Trophoblast cell (in vitro differentiated cells and primary cell): ENCODE results near the gene KLF3.
A peak's percentile ranks its signal among the peaks of the same experiment; 100 is the strongest.
"Not testable (repeated sequence)": the region's sequence is repeated elsewhere in the genome, so short reads cannot be mapped to it uniquely, and the experiment has no call there.

ENCODE experiments used
- DNase-seq, 2 donors: peaks; one replicate each; pipeline ENCODE4 v3.0.0-alpha.2; 2016
- H2AFZ ChIP-seq: 2 replicates; pipeline ENCODE4 v1.6.1; 2013; ENCODE audit warnings: low read length, moderate library complexity, mild to moderate bottlenecking; ENCODE audit not compliant: insufficient read depth, poor library complexity
- H2AK5ac ChIP-seq: 2 replicates; pipeline ENCODE4 v1.6.1; 2013; ENCODE audit warnings: mild to moderate bottlenecking, low read length
- H2BK120ac ChIP-seq: 2 replicates; pipeline ENCODE4 v1.6.1; 2013; ENCODE audit warnings: low read length, mild to moderate bottlenecking, moderate library complexity; ENCODE audit not compliant: insufficient read depth, poor library complexity
- H2BK12ac ChIP-seq: 2 replicates; pipeline ENCODE4 v1.6.1; 2013; ENCODE audit warnings: mild to moderate bottlenecking, low read length, moderate library complexity
- H2BK5ac ChIP-seq: 2 replicates; pipeline ENCODE4 v1.6.1; 2013; ENCODE audit warnings: low read length, low read depth, moderate library complexity, mild to moderate bottlenecking; ENCODE audit not compliant: poor library complexity
- H3K14ac ChIP-seq: 2 replicates; pipeline ENCODE4 v1.6.1; 2013; ENCODE audit warnings: mild to moderate bottlenecking, low read length
- H3K18ac ChIP-seq: 2 replicates; pipeline ENCODE4 v1.6.1; 2013; ENCODE audit warnings: mild to moderate bottlenecking, low read length
- H3K23ac ChIP-seq: 2 replicates; pipeline ENCODE4 v1.6.1; 2013; ENCODE audit warnings: low read length
- H3K27ac ChIP-seq: 2 replicates; pipeline ENCODE4 v1.5.1; 2013; ENCODE audit warnings: low read depth, mild to moderate bottlenecking, inconsistent platforms, low read length, moderate library complexity
- H3K27me3 ChIP-seq: 2 replicates; pipeline ENCODE4 v1.6.1; 2013; ENCODE audit warnings: inconsistent platforms, mild to moderate bottlenecking, low read length, moderate library complexity; ENCODE audit not compliant: insufficient read depth
- H3K36me3 ChIP-seq, 2 experiments: 1 replicate in 1 of 2; 2 replicates in 1 of 2; pipeline ENCODE4 v1.6.1; 2013; ENCODE audit warnings: low read length in 2 of 2, mild to moderate bottlenecking in 2 of 2, moderate library complexity in 1 of 2; ENCODE audit not compliant: insufficient read depth in 2 of 2, control insufficient read depth in 1 of 2
- H3K4ac ChIP-seq: 2 replicates; pipeline ENCODE4 v1.6.1; 2013; ENCODE audit warnings: low read depth, mild to moderate bottlenecking, low read length, moderate library complexity
- H3K4me1 ChIP-seq, 2 experiments: 1 replicate in 1 of 2; 2 replicates in 1 of 2; pipeline ENCODE4 v1.6.1; 2013; ENCODE audit warnings: low read length in 2 of 2, mild to moderate bottlenecking in 2 of 2, moderate library complexity in 1 of 2; ENCODE audit not compliant: insufficient read depth in 2 of 2, control insufficient read depth in 1 of 2
- H3K4me2 ChIP-seq: 2 replicates; pipeline ENCODE4 v1.6.1; 2013; ENCODE audit warnings: inconsistent platforms, mild to moderate bottlenecking, low read length, moderate library complexity
- H3K4me3 ChIP-seq: 2 replicates; pipeline ENCODE4 v1.5.1; 2013; ENCODE audit warnings: mild to moderate bottlenecking, low read depth, low read length, inconsistent platforms
- H3K79me1 ChIP-seq: one replicate; pipeline ENCODE4 v1.6.1; 2013; ENCODE audit warnings: low read length
- H3K79me2 ChIP-seq: 2 replicates; pipeline ENCODE4 v1.6.1; 2013; ENCODE audit warnings: low read length, mild to moderate bottlenecking; ENCODE audit not compliant: control insufficient read depth, insufficient read depth, poor library complexity
- H3K9ac ChIP-seq: 2 replicates; pipeline ENCODE4 v1.6.1; 2013; ENCODE audit warnings: mild to moderate bottlenecking, low read length
- H3K9me3 ChIP-seq: 2 replicates; pipeline ENCODE4 v1.6.1; 2013; ENCODE audit warnings: low read depth, mild to moderate bottlenecking, control low read depth, inconsistent platforms, low read length; ENCODE audit not compliant: insufficient read depth
- H4K12ac ChIP-seq: 2 replicates; pipeline ENCODE4 v1.6.1; 2013; ENCODE audit warnings: low read depth, mild to moderate bottlenecking, low read length, moderate library complexity
- H4K8ac ChIP-seq: 2 replicates; pipeline ENCODE4 v1.6.1; 2013; ENCODE audit warnings: low read depth, mild to moderate bottlenecking, low read length, moderate library complexity
- H4K91ac ChIP-seq: one replicate; pipeline ENCODE4 v1.6.1; 2013; ENCODE audit warnings: low read depth, mild to moderate bottlenecking, low read length, moderate library complexity
- WGBS: extraction: QIAGEN DNeasy Blood & Tissue Kit; methylation state at CpG from one replicate; pipeline ENCODE4 v1.1.7; 2013; ENCODE audit warnings: missing lambda C conversion rate; ENCODE audit not compliant: insufficient read length, insufficient coverage; ENCODE audit errors: extremely low coverage; 5-methylcytosine and 5-hydroxymethylcytosine counted together

Gene KLF3

DNA sequence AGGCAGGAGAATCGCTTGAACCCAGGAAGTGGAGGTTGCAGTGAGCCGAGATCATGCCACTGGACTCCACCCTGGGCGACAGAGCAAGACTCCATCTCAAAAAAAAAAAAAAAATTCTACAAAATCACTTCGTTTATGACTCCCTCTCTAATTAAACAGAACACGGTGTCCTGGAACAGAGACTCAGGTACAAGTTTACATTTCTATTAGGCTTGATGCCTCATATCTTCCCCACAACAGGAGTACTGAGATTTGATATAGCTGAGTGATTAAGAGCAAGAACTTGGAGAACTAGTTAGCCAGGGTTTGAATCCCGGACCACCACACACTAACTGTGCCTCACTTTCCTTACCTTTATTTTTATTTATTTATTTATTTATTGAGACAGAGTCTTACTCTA lies 42.2 kb upstream of the KLF3 start:
- H3K14ac ChIP-seq, result no peak overlapping the region
- no peaks in the 10 kb centered on the region for H3K79me2 ChIP-seq
- no peak overlapping the region for H4K12ac ChIP-seq
- H3K27ac ChIP-seq, result no peak overlapping the region
- no peak overlapping the region for H2BK5ac ChIP-seq
- H4K91ac ChIP-seq, result no peak overlapping the region
- no peak overlapping the region for H3K4ac ChIP-seq
- H3K4me3 ChIP-seq, result no peak overlapping the region
- no peak overlapping the region for H4K8ac ChIP-seq
- no CpG with 5 or more reads among the region's 6 CpGs for WGBS
- peaks cover under 1% of the 10 kb centered on the region for H3K9me3 ChIP-seq
- H3K79me1 ChIP-seq, result no peaks in the 10 kb centered on the region
- no peak overlapping the region for H2AK5ac ChIP-seq
- no peak overlapping the region for H3K4me2 ChIP-seq
- no peaks in the 10 kb centered on the region for H3K36me3 ChIP-seq
- no peaks in the 10 kb centered on the region for H3K4me1 ChIP-seq
- no peak overlapping the region for H3K23ac ChIP-seq
- no peaks in the 10 kb centered on the region for H3K27me3 ChIP-seq
- no peak overlapping the region for H2BK120ac ChIP-seq
- DNase-seq, result no peak
- no peak overlapping the region for H2AFZ ChIP-seq
- H2BK12ac ChIP-seq, result no peak overlapping the region
- no peak overlapping the region for H3K9ac ChIP-seq
- no peak overlapping the region for H3K18ac ChIP-seq

DNA sequence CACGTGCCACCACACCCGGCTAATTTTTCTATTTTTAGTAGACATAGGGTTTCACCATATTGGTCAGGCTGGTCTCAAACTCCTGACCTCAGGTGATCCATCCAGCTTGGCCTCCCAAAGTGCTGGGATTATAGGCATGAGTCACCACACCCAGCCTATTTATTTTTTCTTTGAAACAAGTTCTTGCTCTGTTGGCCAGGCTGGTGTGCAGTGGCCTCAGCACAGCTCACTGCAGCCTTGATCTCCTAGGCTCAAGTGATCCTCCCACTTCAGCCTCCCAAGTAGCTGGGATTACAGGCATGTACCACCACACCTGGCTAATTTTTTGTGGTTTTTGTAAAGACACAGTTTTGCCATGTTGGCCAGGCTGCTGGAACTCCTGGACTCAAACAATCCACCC lies 41.7 kb upstream of the KLF3 start:
- not testable (repeated sequence) for H3K4me1 ChIP-seq, H3K4me2 ChIP-seq, H2AFZ ChIP-seq, H2BK12ac ChIP-seq, H3K27ac ChIP-seq, H3K27me3 ChIP-seq, H2BK5ac ChIP-seq, H3K4me3 ChIP-seq, H3K79me1 ChIP-seq, H3K23ac ChIP-seq, H4K12ac ChIP-seq, H3K9me3 ChIP-seq, H3K14ac ChIP-seq, H3K9ac ChIP-seq, H3K36me3 ChIP-seq, H2BK120ac ChIP-seq, H3K18ac ChIP-seq, H4K8ac ChIP-seq, H3K4ac ChIP-seq, H2AK5ac ChIP-seq, H4K91ac ChIP-seq, H3K79me2 ChIP-seq
- peak in 1 of 2 donors; percentile 50 for DNase-seq
- WGBS, result no CpG with 5 or more reads among the region's 2 CpGs

DNA sequence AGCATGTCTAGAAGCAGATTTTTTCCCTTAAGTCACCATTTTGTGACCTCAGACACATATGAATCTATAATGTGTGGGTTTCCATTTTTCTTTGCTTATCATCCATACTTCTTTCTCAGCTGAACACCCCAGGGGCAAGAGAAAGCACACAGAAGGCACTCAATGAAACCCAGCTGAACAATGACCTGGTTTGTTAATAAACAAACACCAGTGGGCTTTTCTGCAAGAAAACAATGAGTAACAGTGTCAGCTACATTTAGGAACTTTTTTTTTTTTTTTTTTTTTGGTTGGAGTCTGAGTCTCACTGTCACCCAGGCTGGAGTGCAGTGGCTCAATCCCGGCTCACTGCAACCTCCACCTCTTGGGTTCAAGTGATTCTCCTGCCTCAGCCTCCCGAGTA lies 40.7 kb upstream of the KLF3 start:
- Histone ChIP-seq H2BK120ac (no peak overlapping the region), H2BK12ac (no peak overlapping the region), H3K4me1 (no peaks in the 10 kb centered on the region), H3K27ac (no peak overlapping the region), H3K9ac (no peak overlapping the region), H2AK5ac (no peak overlapping the region), H4K8ac (no peak overlapping the region), H2AFZ (no peak overlapping the region), H3K4ac (no peak overlapping the region), H3K4me2 (no peak overlapping the region), H3K27me3 (no peaks in the 10 kb centered on the region), H3K14ac (no peak overlapping the region), H3K79me1 (no peaks in the 10 kb centered on the region), H3K23ac (no peak overlapping the region), H3K4me3 (no peak overlapping the region), H3K18ac (no peak overlapping the region), H4K91ac (no peak overlapping the region), H3K79me2 (no peaks in the 10 kb centered on the region), H3K36me3 (no peaks in the 10 kb centered on the region), H4K12ac (no peak overlapping the region), H3K9me3 (peaks cover 3% of the 10 kb centered on the region), H2BK5ac (no peak overlapping the region)
- WGBS, result no CpG with 5 or more reads among the region's 2 CpGs
- no peak for DNase-seq

DNA sequence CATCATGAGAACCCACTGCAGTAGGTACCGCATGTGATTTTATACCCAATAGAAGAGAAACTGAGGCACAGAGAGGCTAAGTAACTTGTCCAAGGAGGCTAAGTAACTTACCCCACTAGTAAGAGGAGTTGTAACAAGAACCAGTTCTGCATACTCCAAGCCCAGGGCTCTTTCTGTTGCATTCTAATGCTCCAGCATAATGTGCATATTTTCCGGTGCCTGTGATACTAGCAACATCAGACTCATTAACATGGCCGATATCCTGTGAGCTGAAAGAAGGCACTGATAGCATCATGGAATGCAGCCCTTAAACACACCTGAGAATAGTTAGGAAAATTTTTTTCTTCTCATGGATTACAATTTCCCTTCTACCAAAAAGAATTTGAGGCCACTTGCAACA lies 39.7 kb upstream of the KLF3 start:
- WGBS, result no CpG with 5 or more reads among the region's 3 CpGs

More for the DNA sequence above, 39.7 kb upstream of the KLF3 start:
- H3K4ac ChIP-seq, result no peak overlapping the region
- no peaks in the 10 kb centered on the region for H3K79me1 ChIP-seq
- no peak overlapping the region for H3K18ac ChIP-seq
- no peak overlapping the region for H2BK120ac ChIP-seq
- no peak overlapping the region for H3K4me3 ChIP-seq
- H3K27ac ChIP-seq, result no peak overlapping the region
- H3K9me3 ChIP-seq, result peaks cover 3% of the 10 kb centered on the region
- no peaks in the 10 kb centered on the region for H3K27me3 ChIP-seq
- no peaks in the 10 kb centered on the region for H3K4me1 ChIP-seq
- no peak overlapping the region for H2AK5ac ChIP-seq
- H4K12ac ChIP-seq, result no peak overlapping the region
- no peak overlapping the region for H3K4me2 ChIP-seq
- no peak overlapping the region for H2BK12ac ChIP-seq
- no peak overlapping the region for H3K14ac ChIP-seq
- no peaks in the 10 kb centered on the region for H3K79me2 ChIP-seq
- no peak overlapping the region for H3K9ac ChIP-seq
- H4K8ac ChIP-seq, result no peak overlapping the region
- no peak overlapping the region for H2AFZ ChIP-seq
- no peak overlapping the region for H4K91ac ChIP-seq
- H3K36me3 ChIP-seq, result no peaks in the 10 kb centered on the region
- peak; percentile 24 to 54 for DNase-seq
- H3K23ac ChIP-seq, result no peak overlapping the region
- no peak overlapping the region for H2BK5ac ChIP-seq
